Neural cell (in vitro differentiated cells): Measurements from ENCODE around the gene GDF9.

Experiments
- EP300 ChIP-seq: fragments of 450-650 bp; conservative IDR thresholded peaks from 2 replicates; pipeline ENCODE4 v1.6.1; 2014; ENCODE audit warnings: antibody characterized with exemption, mild to moderate bottlenecking, moderate library complexity; ENCODE audit not compliant: poor library complexity, severe bottlenecking
- EZH2 ChIP-seq: fragments of 200-600, 300-800 bp; shearing (Covaris generic), sonication (generic); IDR thresholded peaks from 2 replicates; pipeline ENCODE4 v1.6.1; 2014; ENCODE audit warnings: antibody characterized with exemption, low read length, borderline replicate concordance, mild to moderate bottlenecking; ENCODE audit not compliant: insufficient read depth, poor library complexity, severe bottlenecking
- RAD21 ChIP-seq: fragments of 450-650 bp; conservative IDR thresholded peaks from 2 replicates; pipeline ENCODE4 v1.6.1; 2014; ENCODE audit warnings: antibody characterized with exemption, mild to moderate bottlenecking, moderate library complexity
- TAF1 ChIP-seq: IDR thresholded peaks from 2 replicates; pipeline ENCODE4 v1.6.1; 2012; ENCODE audit warnings: low read depth
- TF ChIP-seq, protein P1 (sequence below): IDR thresholded peaks from 2 replicates; pipeline ENCODE4 v1.6.1; 2012; ENCODE audit warnings: borderline replicate concordance
- TF ChIP-seq, protein P2 (sequence below): fragments of 450-650 bp; IDR thresholded peaks from 2 replicates; pipeline ENCODE4 v1.5.1; 2014; ENCODE audit warnings: antibody characterized with exemption, mild to moderate bottlenecking, moderate library complexity; ENCODE audit not compliant: poor library complexity, severe bottlenecking

DNA sequence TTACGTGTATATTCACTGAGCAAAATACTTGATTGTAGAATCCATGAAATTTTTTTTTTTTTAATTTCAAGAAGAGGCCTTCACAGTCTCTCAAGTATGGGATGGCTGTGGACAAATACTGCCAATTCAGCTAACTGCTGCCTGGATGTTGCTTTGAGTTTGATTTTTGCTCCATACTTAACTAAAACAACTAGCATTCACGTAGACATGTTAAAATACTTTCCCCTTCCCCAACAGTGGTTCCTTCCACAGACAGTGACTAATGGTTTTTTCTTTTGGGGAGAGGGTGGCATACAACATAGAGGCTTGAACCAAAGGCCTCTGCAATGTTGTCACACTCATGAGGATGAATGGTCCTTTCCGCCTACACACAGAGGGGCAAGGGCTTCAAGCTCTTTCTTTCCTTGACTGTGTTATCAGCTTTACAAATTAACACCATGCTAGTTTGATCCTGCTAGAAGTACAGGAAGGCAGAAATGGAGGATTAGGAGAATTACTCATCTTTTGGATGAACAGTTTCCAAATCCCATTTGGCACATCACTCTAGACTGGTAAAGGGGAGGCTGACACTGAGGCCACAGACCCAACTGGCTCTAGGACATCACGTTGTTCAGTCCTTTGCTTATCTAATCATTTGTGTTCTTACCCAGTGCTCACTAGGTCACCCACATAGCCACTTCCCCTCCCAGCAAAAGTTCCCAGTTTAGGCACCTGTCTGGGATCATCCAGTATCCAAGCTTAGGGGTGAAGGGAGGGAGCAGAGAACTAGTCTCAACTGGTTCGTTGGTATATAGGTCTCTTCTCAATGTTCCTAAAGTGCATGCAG, 5.4 kb upstream of the GDF9 start:
- no peak for TF ChIP-seq EP300
- TF ChIP-seq, protein P1, sequence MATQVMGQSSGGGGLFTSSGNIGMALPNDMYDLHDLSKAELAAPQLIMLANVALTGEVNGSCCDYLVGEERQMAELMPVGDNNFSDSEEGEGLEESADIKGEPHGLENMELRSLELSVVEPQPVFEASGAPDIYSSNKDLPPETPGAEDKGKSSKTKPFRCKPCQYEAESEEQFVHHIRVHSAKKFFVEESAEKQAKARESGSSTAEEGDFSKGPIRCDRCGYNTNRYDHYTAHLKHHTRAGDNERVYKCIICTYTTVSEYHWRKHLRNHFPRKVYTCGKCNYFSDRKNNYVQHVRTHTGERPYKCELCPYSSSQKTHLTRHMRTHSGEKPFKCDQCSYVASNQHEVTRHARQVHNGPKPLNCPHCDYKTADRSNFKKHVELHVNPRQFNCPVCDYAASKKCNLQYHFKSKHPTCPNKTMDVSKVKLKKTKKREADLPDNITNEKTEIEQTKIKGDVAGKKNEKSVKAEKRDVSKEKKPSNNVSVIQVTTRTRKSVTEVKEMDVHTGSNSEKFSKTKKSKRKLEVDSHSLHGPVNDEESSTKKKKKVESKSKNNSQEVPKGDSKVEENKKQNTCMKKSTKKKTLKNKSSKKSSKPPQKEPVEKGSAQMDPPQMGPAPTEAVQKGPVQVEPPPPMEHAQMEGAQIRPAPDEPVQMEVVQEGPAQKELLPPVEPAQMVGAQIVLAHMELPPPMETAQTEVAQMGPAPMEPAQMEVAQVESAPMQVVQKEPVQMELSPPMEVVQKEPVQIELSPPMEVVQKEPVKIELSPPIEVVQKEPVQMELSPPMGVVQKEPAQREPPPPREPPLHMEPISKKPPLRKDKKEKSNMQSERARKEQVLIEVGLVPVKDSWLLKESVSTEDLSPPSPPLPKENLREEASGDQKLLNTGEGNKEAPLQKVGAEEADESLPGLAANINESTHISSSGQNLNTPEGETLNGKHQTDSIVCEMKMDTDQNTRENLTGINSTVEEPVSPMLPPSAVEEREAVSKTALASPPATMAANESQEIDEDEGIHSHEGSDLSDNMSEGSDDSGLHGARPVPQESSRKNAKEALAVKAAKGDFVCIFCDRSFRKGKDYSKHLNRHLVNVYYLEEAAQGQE: no peak
- TF ChIP-seq, protein P2, sequence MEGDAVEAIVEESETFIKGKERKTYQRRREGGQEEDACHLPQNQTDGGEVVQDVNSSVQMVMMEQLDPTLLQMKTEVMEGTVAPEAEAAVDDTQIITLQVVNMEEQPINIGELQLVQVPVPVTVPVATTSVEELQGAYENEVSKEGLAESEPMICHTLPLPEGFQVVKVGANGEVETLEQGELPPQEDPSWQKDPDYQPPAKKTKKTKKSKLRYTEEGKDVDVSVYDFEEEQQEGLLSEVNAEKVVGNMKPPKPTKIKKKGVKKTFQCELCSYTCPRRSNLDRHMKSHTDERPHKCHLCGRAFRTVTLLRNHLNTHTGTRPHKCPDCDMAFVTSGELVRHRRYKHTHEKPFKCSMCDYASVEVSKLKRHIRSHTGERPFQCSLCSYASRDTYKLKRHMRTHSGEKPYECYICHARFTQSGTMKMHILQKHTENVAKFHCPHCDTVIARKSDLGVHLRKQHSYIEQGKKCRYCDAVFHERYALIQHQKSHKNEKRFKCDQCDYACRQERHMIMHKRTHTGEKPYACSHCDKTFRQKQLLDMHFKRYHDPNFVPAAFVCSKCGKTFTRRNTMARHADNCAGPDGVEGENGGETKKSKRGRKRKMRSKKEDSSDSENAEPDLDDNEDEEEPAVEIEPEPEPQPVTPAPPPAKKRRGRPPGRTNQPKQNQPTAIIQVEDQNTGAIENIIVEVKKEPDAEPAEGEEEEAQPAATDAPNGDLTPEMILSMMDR: no peak
- no peak for TF ChIP-seq TAF1
- TF ChIP-seq RAD21: no peak
- TF ChIP-seq EZH2: no peak
